Kidney tubule cell (primary cell): ENCODE results near the gene SUPT5H.

Source experiments
- DNase-seq: peaks from one replicate; pipeline ENCODE4 v3.0.0-alpha.2; 2018; ENCODE audit warnings: low spot score

SUPT5H gene

GRCh38 chr19:39465956-39466747 is 20.8 kb downstream of the SUPT5H start:
- no peak for DNase-seq

GRCh38 chr19:39467941-39468340 is 22.6 kb downstream of the SUPT5H start:
- DNase-seq: no peak

- no peak for DNase-seq
Observed at GRCh38 chr19:39469036-39469435, 23.7 kb downstream of the SUPT5H start.

GRCh38 chr19:39469567-39469966 is 24.2 kb downstream of the SUPT5H start:
- no peak for DNase-seq

DNA sequence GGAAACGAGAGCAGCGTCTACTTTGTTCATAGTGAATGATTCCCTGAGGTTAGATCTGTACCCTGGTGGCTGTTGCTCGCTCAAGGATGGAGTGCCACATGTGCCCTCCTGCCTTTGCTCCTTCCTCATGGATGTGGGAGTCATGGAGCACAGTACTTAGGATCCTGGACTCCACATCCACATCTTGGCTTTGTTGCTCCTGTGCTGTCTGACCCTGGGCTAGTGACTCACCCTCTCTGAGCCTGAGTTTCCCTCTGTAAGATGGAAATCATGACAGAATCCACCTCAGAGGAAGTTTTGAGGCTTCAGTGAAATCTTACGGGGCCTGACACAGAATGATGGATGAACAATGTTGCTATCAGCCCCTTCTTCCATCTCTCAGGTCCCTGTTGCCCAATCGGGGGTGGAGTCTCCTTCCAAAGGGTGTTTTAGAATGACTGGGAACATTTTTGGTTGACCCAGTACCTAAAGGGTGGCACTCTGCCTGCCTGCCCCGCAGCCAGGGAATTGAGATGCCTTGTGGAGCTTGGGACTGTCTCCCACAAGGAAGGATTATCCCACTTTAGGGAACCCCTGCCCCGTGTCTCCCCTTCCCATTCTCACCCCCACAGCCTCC is 25.4 kb downstream of the SUPT5H start:
- peak; percentile 14 for DNase-seq

DNA sequence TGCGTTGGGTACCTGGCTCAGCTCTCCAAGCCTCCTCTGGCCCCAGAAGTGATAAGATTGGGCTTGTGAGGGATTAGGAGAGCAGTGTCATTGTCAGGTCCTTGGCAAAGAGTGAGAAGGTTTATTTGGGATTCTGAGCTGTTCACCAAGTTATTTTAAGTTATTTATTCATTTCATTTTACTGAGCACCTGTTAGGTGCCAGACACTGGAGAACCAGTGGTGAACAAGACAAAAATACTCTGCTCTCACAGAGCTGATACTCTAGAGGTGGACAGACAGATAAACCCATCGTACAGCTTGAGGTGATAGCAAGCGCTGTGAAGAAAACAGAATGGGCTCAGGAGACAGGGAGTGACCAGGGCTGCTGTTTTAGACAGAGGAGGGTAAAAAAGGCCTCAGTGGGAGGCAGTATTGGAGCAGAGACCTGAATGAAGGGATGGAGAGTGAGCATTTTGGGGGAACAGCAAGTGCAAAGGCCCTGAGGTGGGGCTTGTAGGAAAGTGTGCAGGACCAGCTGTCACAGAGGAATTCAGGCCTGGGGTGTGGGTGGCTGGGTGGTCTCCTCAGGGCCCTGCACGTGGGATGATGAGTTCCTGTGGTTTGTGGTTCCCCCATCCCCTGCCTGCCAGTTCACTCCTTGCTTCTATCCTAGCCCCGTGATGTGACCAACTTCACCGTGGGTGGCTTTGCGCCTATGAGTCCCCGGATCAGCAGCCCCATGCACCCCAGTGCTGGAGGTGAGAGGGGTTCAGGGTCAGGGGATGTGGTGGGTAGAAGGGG is 26.6 kb downstream of the SUPT5H start:
- no peak for DNase-seq

GRCh38 chr19:39472746-39473442 is 27.5 kb downstream of the SUPT5H start:
- DNase-seq: no peak

- no peak for DNase-seq
Observed at GRCh38 chr19:39473443-39473960, 28.1 kb downstream of the SUPT5H start.

GRCh38 chr19:39474139-39474620 is 28.8 kb downstream of the SUPT5H start:
- DNase-seq: peak; percentile 22

DNA sequence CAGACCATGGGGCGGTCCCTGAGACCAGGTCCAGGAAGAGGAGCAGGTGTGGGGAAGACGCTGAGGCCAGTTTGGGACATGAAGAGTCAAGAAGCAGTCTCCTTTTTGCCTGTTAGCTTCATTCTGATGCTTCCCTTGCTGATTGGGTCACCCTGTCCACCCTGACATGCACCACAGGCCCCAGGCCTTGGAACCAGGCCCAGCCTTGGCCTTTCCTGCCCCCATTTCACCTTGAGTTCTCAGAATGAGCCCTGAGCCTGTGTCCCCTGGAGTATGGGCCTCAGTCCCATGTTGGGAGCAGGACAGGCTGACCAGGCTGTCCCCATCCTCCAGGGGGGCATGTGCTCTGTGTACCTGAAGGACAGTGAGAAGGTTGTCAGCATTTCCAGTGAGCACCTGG is 30.4 kb downstream of the SUPT5H start:
- DNase-seq: no peak

DNA sequence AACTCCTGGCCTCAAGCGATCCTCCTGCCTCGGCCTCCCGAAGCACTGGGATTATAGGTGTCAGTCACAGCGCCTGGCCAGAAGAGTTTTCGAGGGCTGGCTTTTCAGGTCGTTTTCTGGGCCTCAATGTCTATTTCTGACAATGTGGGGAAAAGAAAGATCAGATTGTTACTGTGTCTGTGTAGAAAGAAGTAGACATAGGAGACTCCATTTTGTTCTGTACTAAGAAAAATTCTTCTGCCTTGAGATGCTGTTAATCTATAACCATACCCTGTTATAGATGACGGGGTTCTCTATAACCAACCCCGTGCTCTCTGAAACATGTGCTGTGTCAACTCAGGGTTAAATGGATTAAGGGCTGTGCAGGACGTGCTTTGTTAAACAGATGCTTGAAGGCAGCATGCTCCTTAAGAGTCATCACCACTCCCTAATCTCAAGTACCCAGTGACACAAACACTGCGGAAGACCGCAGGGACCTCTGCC is 34.0 kb downstream of the SUPT5H start:
- DNase-seq: peak; percentile 45

DNA sequence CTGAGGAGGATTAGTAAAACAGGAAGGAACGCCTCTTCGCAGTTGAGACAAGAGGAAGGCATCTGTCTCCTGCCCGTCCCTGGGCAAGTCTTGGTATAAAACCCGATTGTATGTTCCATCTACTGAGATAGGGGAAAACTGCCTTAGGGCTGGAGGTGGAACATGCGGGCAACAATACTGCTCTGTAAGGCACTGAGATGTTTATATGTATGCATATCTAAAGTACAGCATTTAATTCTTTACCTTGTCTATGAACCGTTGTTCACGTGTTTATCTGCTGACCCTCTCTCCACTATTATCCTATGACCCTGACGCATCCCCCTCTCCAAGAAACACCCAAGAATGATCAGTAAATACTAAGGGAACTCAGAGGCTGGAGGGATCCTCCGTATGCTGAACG is 34.5 kb downstream of the SUPT5H start:
- DNase-seq: no peak

- DNase-seq: peak; percentile 93
Observed at GRCh38 chr19:39480337-39481228, 35.2 kb downstream of the SUPT5H start, which contains the start of gene TIMM50. Gene TIMM50 (plus strand): TSS chr19:39480838. CDS start chr19:39480854, 16 bp downstream.

DNA sequence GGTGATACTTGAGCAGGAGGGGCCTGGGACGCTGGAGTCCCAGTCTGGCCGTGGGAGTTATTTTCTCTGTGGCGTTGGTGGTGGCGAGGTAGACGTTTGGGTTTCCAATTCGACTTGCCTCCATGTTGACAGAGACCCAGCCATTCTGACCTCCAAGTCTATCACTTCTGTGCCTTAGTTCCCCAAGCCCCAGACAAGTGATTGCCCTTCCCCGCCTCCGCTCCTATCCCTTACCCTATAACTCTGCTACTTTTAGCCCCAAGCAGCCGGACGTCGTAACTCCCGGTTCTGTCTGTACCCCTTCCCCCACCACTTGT is 35.8 kb downstream of the SUPT5H start:
- DNase-seq: no peak

DNA sequence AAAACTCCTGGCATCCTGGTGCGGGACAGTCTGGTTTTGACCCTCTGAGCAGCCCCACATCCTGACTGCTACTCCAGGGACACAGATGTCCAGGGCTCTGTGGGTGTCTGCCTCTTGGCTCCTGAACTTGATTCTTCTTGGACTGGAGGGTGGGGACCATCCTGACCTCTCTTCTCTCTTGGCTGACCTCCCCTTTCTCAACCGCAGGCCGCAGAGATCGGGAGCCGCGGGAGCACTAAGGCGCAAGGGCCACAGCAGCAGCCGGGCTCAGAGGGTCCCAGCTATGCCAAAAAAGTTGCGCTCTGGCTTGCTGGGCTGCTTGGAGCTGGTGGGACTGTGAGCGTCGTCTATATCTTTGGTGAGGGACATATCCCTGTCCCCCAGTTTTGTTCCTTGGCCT is 36.3 kb downstream of the SUPT5H start:
- DNase-seq: no peak

- no peak for DNase-seq
Observed at GRCh38 chr19:39483141-39483540, 37.8 kb downstream of the SUPT5H start.

GRCh38 chr19:39489756-39490155 is 44.4 kb downstream of the SUPT5H start:
- DNase-seq: no peak

DNA sequence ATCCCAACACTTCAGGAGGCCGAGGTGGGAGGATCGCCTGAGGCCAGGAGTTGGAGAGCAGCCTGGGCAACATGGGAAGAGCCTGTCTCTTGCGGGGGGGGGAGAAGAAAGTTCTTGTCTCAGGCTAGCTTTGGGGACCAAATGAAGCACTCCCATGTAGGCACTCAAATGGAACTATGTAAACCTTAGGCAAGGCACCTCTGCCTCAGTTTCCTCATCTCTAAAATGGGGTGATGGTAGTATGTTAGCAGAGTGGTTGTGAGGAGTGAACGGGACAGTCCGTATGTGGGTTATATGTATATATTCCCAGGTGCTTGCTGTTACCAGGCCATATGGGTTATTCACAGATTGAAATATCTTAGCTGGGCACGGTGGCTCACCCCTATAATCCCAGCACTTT is 46.8 kb downstream of the SUPT5H start:
- DNase-seq: no peak

- DNase-seq: no peak
Observed at GRCh38 chr19:39492788-39493187, 47.4 kb downstream of the SUPT5H start.

DNA sequence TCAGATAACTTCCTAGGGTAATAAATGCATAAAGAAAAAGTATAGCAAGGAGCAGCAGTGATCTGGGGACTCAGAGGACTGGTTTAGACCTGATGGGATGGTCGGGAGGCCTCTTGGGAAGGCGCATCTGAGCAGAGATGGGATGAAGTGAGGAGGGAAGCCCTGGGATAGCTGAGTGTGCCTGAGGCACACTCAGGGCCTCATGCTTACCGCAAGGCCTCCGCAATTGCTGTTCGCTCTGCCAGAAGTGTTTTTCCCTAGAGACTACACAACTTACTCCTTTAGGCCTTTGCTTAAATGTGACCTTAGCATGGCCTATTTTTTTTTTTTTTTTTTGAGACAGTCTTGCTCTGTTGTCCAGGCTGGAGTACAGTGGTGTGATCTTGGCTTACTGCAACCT is 49.3 kb downstream of the SUPT5H start:
- DNase-seq: no peak

DNA sequence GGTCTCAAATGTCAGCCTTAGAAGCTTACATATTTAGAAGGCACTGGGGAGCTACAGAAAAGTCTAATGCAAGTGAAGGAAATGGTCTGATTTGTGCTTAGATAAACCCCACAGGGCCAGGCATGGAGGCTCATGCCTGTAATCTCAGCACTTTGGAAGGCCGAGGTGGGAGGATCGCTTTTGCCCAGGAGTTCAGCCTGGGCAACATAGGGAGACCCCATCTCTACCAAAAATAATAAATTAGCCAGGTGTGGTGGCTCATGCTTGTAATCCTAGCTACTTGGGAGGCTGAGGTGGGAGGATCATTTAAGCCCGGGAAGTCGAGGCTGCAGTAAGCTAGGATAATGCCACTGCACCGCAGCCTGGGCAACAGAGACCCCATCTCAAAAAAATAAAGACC is 50.7 kb downstream of the SUPT5H start:
- DNase-seq: no peak
